Breast epithelium (tissue), 4 donors: ENCODE data around the gene ZFYVE19. TPM values are rescaled to one million over a fixed set of nuclear protein-coding genes. Genes with fewer than 3 reads are reported as not detected.
A peak's percentile ranks its signal among the peaks of the same experiment; 100 is the strongest.

Source experiments
- DNase-seq, 2 donors: peaks; one replicate each; pipeline ENCODE4 v3.0.0-alpha.2; 2019; ENCODE audit warnings: low spot score in 2 of 2
- H3K27ac ChIP-seq, 2 donors: fragments of 200-600 bp; sonication (generic) in 1 of 2; one replicate each; pipeline ENCODE4 v1.5.1; 2016 to 2019; ENCODE audit warnings: mild to moderate bottlenecking in 1 of 2
- H3K27me3 ChIP-seq, 2 donors: fragments of 200-600 bp; sonication (generic) in 1 of 2; one replicate each; pipeline versions ENCODE4 v1.5.1 to v1.6.0; 2017 to 2019; ENCODE audit warnings: control low read depth in 1 of 2, mild to moderate bottlenecking in 1 of 2
- H3K36me3 ChIP-seq: fragments of 200-600 bp; one replicate; pipeline ENCODE4 v1.5.1; 2019
- H3K4me1 ChIP-seq, 2 donors: fragments of 200-600 bp; sonication (generic); one replicate each; pipeline ENCODE4 v1.5.1; 2016 to 2019; ENCODE audit warnings: control low read depth in 1 of 2
- H3K4me3 ChIP-seq, 3 donors: fragments of 200-600 bp; sonication (generic); 1 replicate in 2 of 3; 2 replicates in 1 of 3; pipeline ENCODE4 v1.5.1; 2016 to 2019; ENCODE audit warnings: mild to moderate bottlenecking in 3 of 3, moderate library complexity in 2 of 3
- H3K9me3 ChIP-seq, 2 donors: fragments of 200-600 bp; sonication (generic) in 1 of 2; one replicate each; pipeline ENCODE4 v1.5.1; 2016 to 2019; ENCODE audit warnings: control low read depth in 1 of 2
- POLR2A ChIP-seq: fragments of 450-650 bp; IDR thresholded peaks from one replicate; pipeline ENCODE4 v1.6.1; 2016; ENCODE audit warnings: antibody characterized with exemption, mild to moderate bottlenecking, moderate library complexity
- POLR2AphosphoS5 ChIP-seq, 3 donors: sonication (generic); formaldehyde crosslinking; IDR thresholded peaks; one replicate each; pipeline ENCODE4 v1.6.1; 2017; ENCODE audit warnings: antibody characterized with exemption in 3 of 3
- intact Hi-C: fragments of 100-400 bp; cut with DNase I; formaldehyde crosslinking; loops from one replicate; pipeline ENCODE4 v1.15.1; 2023; ENCODE audit warnings: low total_unique reads
- total RNA-seq, 3 donors: library from RNA; depleted of rRNA; stranded (reverse); fragments of >200 nt; gene quantifications; one replicate each; pipeline ENCODE4 v1.1.0, GENCODE V29; 2016
- TF ChIP-seq, protein P1 (sequence below), 3 donors: fragments of 450-650 bp; IDR thresholded peaks; one replicate each; pipeline ENCODE4 v1.5.1; 2016 to 2017; ENCODE audit warnings: antibody characterized with exemption in 3 of 3, mild to moderate bottlenecking in 3 of 3, moderate library complexity in 3 of 3

Gene ZFYVE19
- total RNA-seq, 3 donors from 2014 or later, result 19.4 to 58.8 (median 44.6) TPM

DNA sequence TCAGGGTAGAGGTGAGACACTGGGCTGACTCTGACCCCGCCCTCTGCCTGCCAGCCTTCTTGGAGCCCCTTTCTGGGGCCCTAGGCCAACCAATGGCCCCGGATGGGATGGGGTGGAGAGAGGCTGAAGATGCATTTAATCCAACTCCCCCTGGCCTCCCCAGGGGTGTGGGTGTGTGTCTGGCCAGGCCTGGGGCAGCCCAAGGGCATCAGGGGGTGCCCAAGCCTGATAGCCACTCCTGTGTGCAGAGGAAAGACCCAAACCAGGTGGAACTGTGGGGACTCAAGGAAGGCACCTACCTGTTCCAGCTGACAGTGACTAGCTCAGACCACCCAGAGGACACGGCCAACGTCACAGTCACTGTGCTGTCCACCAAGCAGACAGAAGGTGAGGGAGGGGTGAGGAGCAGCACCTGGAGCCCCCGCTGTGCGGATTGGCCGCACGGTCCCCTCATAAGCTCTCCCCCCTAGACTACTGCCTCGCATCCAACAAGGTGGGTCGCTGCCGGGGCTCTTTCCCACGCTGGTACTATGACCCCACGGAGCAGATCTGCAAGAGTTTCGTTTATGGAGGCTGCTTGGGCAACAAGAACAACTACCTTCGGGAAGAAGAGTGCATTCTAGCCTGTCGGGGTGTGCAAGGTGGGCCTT is 46.5 kb downstream of the ZFYVE19 start:
- H3K27ac ChIP-seq, result no peak overlapping the region
- H3K4me3 ChIP-seq, result no peak overlapping the region
- intact Hi-C loops, result no loop called here
- no peaks in the 10 kb centered on the region for H3K36me3 ChIP-seq
- DNase-seq, result no peak
- H3K9me3 ChIP-seq, result no peaks in the 10 kb centered on the region
- no peaks in the 10 kb centered on the region for H3K27me3 ChIP-seq
- peaks cover 0 to 5% of the 10 kb centered on the region in 2 donors for H3K4me1 ChIP-seq
- TF ChIP-seq POLR2AphosphoS5 (IDR thresholded peaks at IDR 0.05) (no peak), POLR2A (no peak)
- TF ChIP-seq, protein P1, sequence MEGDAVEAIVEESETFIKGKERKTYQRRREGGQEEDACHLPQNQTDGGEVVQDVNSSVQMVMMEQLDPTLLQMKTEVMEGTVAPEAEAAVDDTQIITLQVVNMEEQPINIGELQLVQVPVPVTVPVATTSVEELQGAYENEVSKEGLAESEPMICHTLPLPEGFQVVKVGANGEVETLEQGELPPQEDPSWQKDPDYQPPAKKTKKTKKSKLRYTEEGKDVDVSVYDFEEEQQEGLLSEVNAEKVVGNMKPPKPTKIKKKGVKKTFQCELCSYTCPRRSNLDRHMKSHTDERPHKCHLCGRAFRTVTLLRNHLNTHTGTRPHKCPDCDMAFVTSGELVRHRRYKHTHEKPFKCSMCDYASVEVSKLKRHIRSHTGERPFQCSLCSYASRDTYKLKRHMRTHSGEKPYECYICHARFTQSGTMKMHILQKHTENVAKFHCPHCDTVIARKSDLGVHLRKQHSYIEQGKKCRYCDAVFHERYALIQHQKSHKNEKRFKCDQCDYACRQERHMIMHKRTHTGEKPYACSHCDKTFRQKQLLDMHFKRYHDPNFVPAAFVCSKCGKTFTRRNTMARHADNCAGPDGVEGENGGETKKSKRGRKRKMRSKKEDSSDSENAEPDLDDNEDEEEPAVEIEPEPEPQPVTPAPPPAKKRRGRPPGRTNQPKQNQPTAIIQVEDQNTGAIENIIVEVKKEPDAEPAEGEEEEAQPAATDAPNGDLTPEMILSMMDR (IDR thresholded peaks at IDR 0.05), result no peak

DNA sequence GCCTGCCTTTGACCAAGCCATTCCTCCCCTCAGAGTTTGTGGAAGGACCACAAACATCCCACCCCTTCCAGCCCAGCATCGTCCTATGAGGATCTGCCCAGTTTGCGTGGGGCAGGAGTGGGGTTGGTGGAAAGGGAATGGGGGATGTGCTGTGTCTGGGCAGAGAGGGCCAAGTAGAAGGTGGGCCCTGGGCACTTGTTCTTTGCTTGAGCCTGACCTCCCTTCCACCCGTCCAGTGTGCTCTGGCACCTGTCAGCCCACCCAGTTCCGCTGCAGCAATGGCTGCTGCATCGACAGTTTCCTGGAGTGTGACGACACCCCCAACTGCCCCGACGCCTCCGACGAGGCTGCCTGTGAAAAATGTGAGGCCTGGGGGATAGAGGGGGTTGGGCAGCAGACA is 47.3 kb downstream of the ZFYVE19 start:
- Histone ChIP-seq H3K9me3 (no peaks in the 10 kb centered on the region), H3K27ac (no peak overlapping the region), H3K4me1 (peaks cover 0 to 5% of the 10 kb centered on the region in 2 donors), H3K4me3 (no peak overlapping the region), H3K27me3 (no peaks in the 10 kb centered on the region), H3K36me3 (no peaks in the 10 kb centered on the region)
- TF ChIP-seq POLR2A (no peak), POLR2AphosphoS5 (IDR thresholded peaks at IDR 0.05) (no peak)
- TF ChIP-seq, protein P1 (IDR thresholded peaks at IDR 0.05), result no peak
- no peak for DNase-seq
- intact Hi-C loops, result no loop called here

DNA sequence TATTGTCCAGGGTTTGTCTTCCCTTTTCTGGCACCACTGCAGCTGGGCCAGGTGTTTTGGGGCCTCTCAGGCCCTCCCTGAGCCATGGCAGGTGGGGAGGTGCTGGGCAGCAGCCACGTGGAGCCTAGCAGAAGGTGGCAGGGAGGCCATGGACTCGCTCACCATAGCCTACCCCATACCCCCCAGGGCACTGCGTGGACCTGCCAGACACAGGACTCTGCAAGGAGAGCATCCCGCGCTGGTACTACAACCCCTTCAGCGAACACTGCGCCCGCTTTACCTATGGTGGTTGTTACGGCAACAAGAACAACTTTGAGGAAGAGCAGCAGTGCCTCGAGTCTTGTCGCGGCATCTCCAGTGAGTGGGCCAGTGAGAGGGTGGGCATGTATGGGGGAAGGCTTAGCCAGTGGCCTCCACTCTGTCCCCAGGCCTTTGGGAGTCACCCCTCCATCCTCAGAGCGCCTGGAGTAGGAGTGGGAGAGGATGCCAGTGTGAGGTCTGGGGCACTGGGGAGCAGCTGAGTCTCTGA is 48.9 kb downstream of the ZFYVE19 start:
- intact Hi-C loops, result no loop called here
- H3K27ac ChIP-seq, result peak overlapping the region in 1 of 2 donors; percentile 21
- no peaks in the 10 kb centered on the region for H3K27me3 ChIP-seq
- TF ChIP-seq, protein P1 (IDR thresholded peaks at IDR 0.05), result no peak
- TF ChIP-seq POLR2A (no peak), POLR2AphosphoS5 (IDR thresholded peaks at IDR 0.05) (no peak)
- no peaks in the 10 kb centered on the region for H3K9me3 ChIP-seq
- no peaks in the 10 kb centered on the region for H3K36me3 ChIP-seq
- H3K4me3 ChIP-seq, result no peak overlapping the region
- no peak for DNase-seq
- peaks cover 0 to 5% of the 10 kb centered on the region in 2 donors for H3K4me1 ChIP-seq

DNA sequence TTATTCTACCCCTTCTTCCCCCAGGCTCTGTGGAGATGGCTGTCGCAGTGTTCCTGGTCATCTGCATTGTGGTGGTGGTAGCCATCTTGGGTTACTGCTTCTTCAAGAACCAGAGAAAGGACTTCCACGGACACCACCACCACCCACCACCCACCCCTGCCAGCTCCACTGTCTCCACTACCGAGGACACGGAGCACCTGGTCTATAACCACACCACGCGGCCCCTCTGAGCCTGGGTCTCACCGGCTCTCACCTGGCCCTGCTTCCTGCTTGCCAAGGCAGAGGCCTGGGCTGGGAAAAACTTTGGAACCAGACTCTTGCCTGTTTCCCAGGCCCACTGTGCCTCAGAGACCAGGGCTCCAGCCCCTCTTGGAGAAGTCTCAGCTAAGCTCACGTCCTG is 49.9 kb downstream of the ZFYVE19 start:
- intact Hi-C loops, result no loop called here
- H3K36me3 ChIP-seq, result no peaks in the 10 kb centered on the region
- H3K27ac ChIP-seq, result peak overlapping the region; percentile 80 to 88
- H3K4me3 ChIP-seq, result no peak overlapping the region
- no peak for DNase-seq
- TF ChIP-seq, protein P1 (IDR thresholded peaks at IDR 0.05), result no peak
- no peak for TF ChIP-seq POLR2A
- no peak for TF ChIP-seq POLR2AphosphoS5 (IDR thresholded peaks at IDR 0.05)
- H3K4me1 ChIP-seq, result peaks cover 0 to 5% of the 10 kb centered on the region in 2 donors
- no peaks in the 10 kb centered on the region for H3K27me3 ChIP-seq
- no peaks in the 10 kb centered on the region for H3K9me3 ChIP-seq

DNA sequence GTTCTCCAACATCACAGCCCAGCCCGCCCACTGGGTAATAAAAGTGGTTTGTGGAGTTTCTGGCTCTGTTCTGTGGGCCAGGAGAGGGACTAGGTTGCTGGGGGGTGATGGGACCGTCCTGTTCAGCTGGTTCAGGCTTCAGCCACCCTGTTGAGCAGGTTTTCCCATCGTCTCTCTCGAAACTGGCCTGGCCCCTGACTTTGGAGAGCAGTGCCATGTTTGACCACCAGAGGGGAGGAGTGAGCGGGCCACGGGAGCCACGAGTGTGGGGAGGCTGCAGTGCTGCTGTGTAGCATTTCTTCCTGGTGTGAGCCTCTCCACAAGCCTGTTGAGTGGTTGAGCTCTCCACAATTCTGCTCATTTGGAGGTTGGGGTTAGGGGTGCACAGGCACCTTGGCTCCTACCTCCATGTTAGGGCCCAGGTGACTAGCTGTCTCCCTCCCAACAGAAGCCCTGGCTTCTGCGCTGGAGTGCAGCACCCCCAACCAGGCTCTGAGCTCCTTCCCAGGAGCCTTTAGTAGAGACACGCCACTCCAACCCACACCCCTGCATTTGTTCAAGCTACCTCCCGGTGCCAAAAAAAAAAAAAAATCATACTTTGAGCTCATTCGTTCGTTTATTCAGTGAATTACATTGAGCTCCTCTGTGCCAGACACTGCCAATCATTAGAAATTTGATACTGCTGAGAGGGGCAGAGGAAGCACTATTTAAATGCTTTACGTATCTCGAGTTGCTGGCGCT is 50.9 kb downstream of the ZFYVE19 start:
- Histone ChIP-seq H3K27ac (peak overlapping the region; percentile 80 to 88), H3K9me3 (no peaks in the 10 kb centered on the region), H3K4me1 (peaks cover 0 to 5% of the 10 kb centered on the region in 2 donors), H3K4me3 (no peak overlapping the region), H3K27me3 (no peaks in the 10 kb centered on the region), H3K36me3 (no peaks in the 10 kb centered on the region)
- peak; percentile 84 to 92 for DNase-seq
- intact Hi-C loops, result no loop called here
- no peak for TF ChIP-seq POLR2A
- TF ChIP-seq, protein P1 (IDR thresholded peaks at IDR 0.05), result peak; percentile 91 to 99 (median 98)
- TF ChIP-seq POLR2AphosphoS5 (IDR thresholded peaks at IDR 0.05), result peak; percentile 31 to 79 (median 45)
